Suprapubic skin (tissue), 4 donors: ENCODE measurements around the gene KCNT2. TPM values are rescaled to one million over a fixed set of nuclear protein-coding genes. Genes with fewer than 3 reads are reported as not detected.
"Not testable (repeated sequence)": the region's sequence is repeated elsewhere in the genome, so short reads cannot be mapped to it uniquely, and the experiment has no call there.

Source experiments
- DNase-seq, 2 donors: peaks; one replicate each; pipeline ENCODE4 v3.0.0-alpha.2; 2019; ENCODE audit warnings: low spot score in 2 of 2
- H3K27ac ChIP-seq: fragments of 200-600 bp; sonication (generic); one replicate; pipeline ENCODE4 v1.5.1; 2019
- H3K27me3 ChIP-seq: fragments of 200-600 bp; sonication (generic); one replicate; pipeline ENCODE4 v1.5.1; 2019
- H3K36me3 ChIP-seq: fragments of 200-600 bp; sonication (generic); one replicate; pipeline ENCODE4 v1.5.1; 2019
- H3K4me1 ChIP-seq: fragments of 200-600 bp; sonication (generic); one replicate; pipeline ENCODE4 v1.5.1; 2019
- H3K4me3 ChIP-seq: fragments of 200-600 bp; sonication (generic); one replicate; pipeline ENCODE4 v1.5.1; 2019; ENCODE audit warnings: mild to moderate bottlenecking
- H3K9me3 ChIP-seq: fragments of 200-600 bp; sonication (generic); one replicate; pipeline ENCODE4 v1.5.1; 2019
- EP300 ChIP-seq: sonication (generic); formaldehyde crosslinking; IDR thresholded peaks from one replicate; pipeline ENCODE4 v1.6.1; 2017; ENCODE audit warnings: antibody characterized with exemption
- POLR2A ChIP-seq, 2 donors: fragments of 450-650 bp; IDR thresholded peaks; one replicate each; pipeline ENCODE4 v1.6.1; 2017; ENCODE audit warnings: antibody characterized with exemption in 2 of 2, mild to moderate bottlenecking in 2 of 2, moderate library complexity in 2 of 2
- POLR2AphosphoS5 ChIP-seq, 3 donors: sonication (generic); formaldehyde crosslinking; IDR thresholded peaks; one replicate each; pipeline ENCODE4 v1.6.1; 2017; ENCODE audit warnings: antibody characterized with exemption in 3 of 3
- WGBS: methylation state at CpG from one replicate; pipeline ENCODE4 v1.1.5; 2018; 5-methylcytosine and 5-hydroxymethylcytosine counted together
- total RNA-seq, 4 donors: library from RNA; depleted of rRNA; stranded (reverse); fragments of >200 nt; gene quantifications; one replicate each; pipeline ENCODE4 v1.1.0, GENCODE V29; 2016
- TF ChIP-seq, protein P1 (sequence below), 2 donors: fragments of 200-600 bp in 1 of 2; fragments of 450-650 bp in 1 of 2; sonication (generic) in 1 of 2; IDR thresholded peaks; one replicate each; pipeline ENCODE4 v1.5.1; 2016 to 2019; ENCODE audit warnings: antibody characterized with exemption in 2 of 2, mild to moderate bottlenecking in 1 of 2, moderate library complexity in 1 of 2

Gene KCNT2
- total RNA-seq, 4 donors from 2014 or later, result 0.34 to 2.5 (median 0.34) TPM

DNA sequence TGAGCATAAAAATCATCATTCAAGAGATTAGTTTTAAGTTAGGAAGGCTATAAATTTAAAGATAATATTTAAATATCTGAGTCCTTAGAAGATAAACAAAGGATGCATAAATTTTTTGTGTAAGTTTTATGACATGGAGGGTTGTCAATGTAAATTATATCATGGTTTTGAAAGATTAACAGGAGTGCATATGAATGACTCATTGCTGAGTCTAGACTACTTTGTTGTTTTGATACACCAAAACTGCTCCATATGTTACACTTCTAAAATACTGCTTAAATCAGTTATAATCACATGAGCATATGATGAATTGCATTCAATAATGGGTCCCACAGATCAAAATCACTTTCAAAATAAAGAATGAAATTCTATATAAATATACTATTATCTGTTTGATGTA, 312.5 kb downstream of the KCNT2 start:
- H3K4me1 ChIP-seq, result no peaks in the 10 kb centered on the region
- H3K9me3 ChIP-seq, result no peaks in the 10 kb centered on the region
- H3K27me3 ChIP-seq, result no peaks in the 10 kb centered on the region
- TF ChIP-seq EP300 (no peak), POLR2AphosphoS5 (IDR thresholded peaks at IDR 0.05) (no peak), POLR2A (IDR thresholded peaks at IDR 0.05) (no peak)
- TF ChIP-seq, protein P1, sequence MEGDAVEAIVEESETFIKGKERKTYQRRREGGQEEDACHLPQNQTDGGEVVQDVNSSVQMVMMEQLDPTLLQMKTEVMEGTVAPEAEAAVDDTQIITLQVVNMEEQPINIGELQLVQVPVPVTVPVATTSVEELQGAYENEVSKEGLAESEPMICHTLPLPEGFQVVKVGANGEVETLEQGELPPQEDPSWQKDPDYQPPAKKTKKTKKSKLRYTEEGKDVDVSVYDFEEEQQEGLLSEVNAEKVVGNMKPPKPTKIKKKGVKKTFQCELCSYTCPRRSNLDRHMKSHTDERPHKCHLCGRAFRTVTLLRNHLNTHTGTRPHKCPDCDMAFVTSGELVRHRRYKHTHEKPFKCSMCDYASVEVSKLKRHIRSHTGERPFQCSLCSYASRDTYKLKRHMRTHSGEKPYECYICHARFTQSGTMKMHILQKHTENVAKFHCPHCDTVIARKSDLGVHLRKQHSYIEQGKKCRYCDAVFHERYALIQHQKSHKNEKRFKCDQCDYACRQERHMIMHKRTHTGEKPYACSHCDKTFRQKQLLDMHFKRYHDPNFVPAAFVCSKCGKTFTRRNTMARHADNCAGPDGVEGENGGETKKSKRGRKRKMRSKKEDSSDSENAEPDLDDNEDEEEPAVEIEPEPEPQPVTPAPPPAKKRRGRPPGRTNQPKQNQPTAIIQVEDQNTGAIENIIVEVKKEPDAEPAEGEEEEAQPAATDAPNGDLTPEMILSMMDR (IDR thresholded peaks at IDR 0.05), result no peak
- H3K27ac ChIP-seq, result no peak overlapping the region
- no peaks in the 10 kb centered on the region for H3K36me3 ChIP-seq
- no peak overlapping the region for H3K4me3 ChIP-seq
- DNase-seq, result no peak

DNA sequence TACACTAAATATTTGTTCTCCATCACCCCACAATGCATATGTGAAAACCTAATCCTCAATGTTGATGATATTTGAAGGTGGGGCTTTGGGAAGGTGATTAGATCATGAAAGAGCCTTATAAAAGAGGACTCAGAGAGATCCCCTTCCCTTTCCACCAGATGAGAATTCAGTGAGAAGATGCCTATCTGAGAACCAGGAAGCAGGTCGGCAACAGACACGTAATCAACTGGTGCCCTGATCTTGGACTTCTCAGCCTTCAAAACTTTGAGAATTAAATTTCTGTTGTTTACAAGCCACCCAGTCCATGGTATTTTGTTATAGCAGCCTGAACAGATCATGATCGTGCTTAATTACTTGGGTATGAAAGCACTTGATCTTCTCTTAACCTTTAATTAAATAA, 329.4 kb downstream of the KCNT2 start:
- no peaks in the 10 kb centered on the region for H3K9me3 ChIP-seq
- WGBS, result 94% methylated on average over 3 of the region's 3 CpGs

DNA sequence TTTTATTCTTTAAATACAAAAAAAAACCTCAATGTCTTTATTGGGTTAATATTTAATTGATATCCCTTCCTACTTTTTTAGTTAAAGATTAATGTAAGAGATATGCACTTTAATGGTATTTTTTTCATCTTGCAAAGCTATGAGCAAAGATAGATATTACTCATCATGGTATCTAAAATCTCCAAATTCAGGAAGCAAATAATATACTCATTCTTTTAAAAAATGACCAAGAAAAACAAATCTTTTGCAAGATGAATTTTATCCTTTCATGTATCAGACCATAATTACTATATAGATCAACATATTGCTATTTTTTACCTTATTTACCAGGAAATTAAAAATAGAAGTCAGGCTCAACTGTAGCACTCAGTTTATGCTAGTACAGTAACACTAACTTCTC, 330.4 kb downstream of the KCNT2 start:
- no peak for TF ChIP-seq POLR2A (IDR thresholded peaks at IDR 0.05)
- TF ChIP-seq, protein P1 (IDR thresholded peaks at IDR 0.05), result no peak
- TF ChIP-seq POLR2AphosphoS5 (IDR thresholded peaks at IDR 0.05), result no peak
- no peak for TF ChIP-seq EP300
- Histone ChIP-seq H3K4me1 (no peaks in the 10 kb centered on the region), H3K4me3 (no peak overlapping the region), H3K36me3 (no peaks in the 10 kb centered on the region), H3K27ac (no peak overlapping the region), H3K9me3 (no peaks in the 10 kb centered on the region), H3K27me3 (no peaks in the 10 kb centered on the region)
- no peak for DNase-seq

More for the DNA sequence above, 329.4 kb downstream of the KCNT2 start:
- Histone ChIP-seq H3K27me3 (no peaks in the 10 kb centered on the region), H3K4me3 (no peak overlapping the region), H3K36me3 (no peaks in the 10 kb centered on the region), H3K4me1 (no peaks in the 10 kb centered on the region), H3K27ac (no peak overlapping the region)
- no peak for DNase-seq
- TF ChIP-seq POLR2A (IDR thresholded peaks at IDR 0.05) (no peak), POLR2AphosphoS5 (IDR thresholded peaks at IDR 0.05) (no peak), EP300 (no peak)
- TF ChIP-seq, protein P1 (IDR thresholded peaks at IDR 0.05), result no peak

DNA sequence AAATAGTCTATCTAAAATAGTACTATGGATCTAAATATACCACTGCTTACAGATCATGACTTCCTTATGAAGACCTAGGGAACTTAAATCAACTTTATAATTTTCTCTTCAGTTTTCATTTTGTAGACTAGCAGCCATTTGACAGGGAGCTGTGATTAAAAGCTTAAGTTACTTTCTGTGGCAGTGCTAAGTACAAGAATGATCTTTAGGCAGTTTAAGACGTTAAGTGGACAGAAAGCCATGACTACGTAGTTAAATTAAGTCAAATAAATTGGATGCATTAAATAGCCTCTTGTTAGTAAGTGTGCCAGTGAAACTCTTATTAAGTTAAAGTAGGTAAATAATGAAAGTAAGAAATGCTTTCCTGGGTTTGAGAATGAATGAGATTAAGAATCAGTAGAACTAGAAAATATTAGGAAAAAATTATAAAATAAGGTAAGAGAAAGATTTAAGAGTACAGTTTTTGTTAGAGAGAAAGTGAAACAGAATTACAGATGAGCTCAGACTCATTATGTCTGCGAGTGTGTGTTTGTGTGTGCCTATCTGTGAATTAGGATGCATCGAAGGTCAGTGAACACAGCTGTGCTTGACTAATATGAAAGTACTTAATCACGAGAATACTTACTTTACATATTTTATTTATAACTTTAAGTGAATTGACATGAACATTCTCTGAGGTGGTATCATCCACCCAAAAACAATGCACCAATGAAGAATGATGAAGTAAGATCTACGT, 336.9 kb downstream of the KCNT2 start:
- no peak for DNase-seq
- Histone ChIP-seq H3K27me3 (no peaks in the 10 kb centered on the region), H3K9me3 (no peaks in the 10 kb centered on the region), H3K27ac (no peak overlapping the region), H3K4me3 (no peak overlapping the region), H3K36me3 (no peaks in the 10 kb centered on the region), H3K4me1 (no peaks in the 10 kb centered on the region)
- WGBS, result 83% methylated on average over 6 of the region's 6 CpGs
- TF ChIP-seq POLR2A (IDR thresholded peaks at IDR 0.05) (no peak), POLR2AphosphoS5 (IDR thresholded peaks at IDR 0.05) (no peak), EP300 (no peak)
- TF ChIP-seq, protein P1 (IDR thresholded peaks at IDR 0.05), result no peak

DNA sequence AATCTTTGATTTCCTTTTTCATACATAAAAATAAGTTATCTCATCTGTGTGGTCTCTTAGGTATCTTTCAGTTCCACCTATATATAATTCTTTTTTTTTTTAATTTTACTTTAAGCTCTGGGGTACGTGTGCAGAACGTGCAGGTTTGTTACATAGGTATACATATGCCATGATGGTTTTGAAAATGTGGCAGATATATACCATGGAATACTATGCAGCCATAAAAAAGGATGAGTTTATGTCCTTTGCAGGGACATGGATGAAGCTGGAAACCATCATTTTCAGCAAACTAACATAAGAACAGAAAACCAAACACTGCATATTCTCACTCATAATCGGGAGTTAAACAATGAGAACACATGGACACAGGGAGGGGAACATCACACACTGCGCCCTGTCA, 345.2 kb downstream of the KCNT2 start:
- H3K36me3 ChIP-seq, H3K9me3 ChIP-seq, DNase-seq, H3K27me3 ChIP-seq, H3K4me1 ChIP-seq, H3K27ac ChIP-seq, H3K4me3 ChIP-seq: not testable (repeated sequence)
- 94% methylated on average over 4 of the region's 4 CpGs for WGBS

DNA sequence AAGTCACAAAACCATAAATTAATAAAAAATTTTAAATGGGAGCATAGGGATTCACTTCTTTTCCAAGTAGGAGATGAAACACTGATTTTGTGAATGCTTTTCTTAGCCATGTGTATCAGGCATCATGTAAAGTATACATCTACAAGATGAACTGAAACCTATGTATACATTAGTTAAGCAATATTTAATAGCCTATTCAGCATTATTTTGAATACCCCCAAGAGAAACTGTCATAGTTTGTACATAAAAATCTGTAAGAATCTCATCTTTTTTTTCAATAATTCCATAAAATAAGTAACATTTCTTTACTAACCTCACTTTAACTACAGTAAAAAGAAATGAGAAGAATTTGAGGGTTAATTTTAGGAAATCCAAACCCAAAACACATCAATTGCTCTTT, 348.0 kb downstream of the KCNT2 start:
- no peaks in the 10 kb centered on the region for H3K9me3 ChIP-seq
- no peak overlapping the region for H3K27ac ChIP-seq
- DNase-seq, result no peak
- no peak overlapping the region for H3K4me3 ChIP-seq
- no peaks in the 10 kb centered on the region for H3K4me1 ChIP-seq
- TF ChIP-seq, protein P1 (IDR thresholded peaks at IDR 0.05), result no peak
- TF ChIP-seq EP300, result no peak
- TF ChIP-seq POLR2AphosphoS5 (IDR thresholded peaks at IDR 0.05), result no peak
- no peak for TF ChIP-seq POLR2A (IDR thresholded peaks at IDR 0.05)
- H3K36me3 ChIP-seq, result no peaks in the 10 kb centered on the region
- no peaks in the 10 kb centered on the region for H3K27me3 ChIP-seq
